ENCODE data around the gene AKR1E2. TPM values are rescaled to one million over a fixed set of nuclear protein-coding genes. Genes with fewer than 3 reads are reported as not detected.

The AKR1E2 gene
- total RNA-seq, 3 donors from 2014 or later (not counting 1 experiment from before 2014, with no cell fraction given) = 0.56 to 4.0 (median 3.7) TPM

DNA sequence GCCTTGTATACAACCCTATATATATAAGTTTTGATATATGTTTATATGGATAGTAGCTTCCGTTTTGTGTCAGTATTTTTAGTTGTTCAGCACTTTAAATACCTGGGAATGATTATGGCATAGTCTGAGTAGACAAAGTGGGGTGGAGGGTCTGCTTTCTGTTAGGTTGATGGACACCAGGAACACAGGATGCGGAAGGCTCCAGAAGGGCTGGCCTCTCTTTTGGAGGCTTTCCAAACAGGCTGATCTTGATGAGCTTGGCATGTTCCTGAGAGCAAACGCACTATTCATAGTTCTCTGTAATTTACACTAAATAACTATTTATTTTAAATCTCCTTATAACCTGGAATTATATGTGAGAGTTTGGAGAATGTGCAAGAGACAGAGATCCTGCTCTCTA lies 12.7 kb downstream of the AKR1E2 start:
- no peak for DNase-seq
- Histone ChIP-seq H3K27me3 (ENCODE audit: control insufficient read depth, insufficient read depth, low read length) (no peaks in the 10 kb centered on the region), H3K4me3 (ENCODE audit: low read length) (no peak overlapping the region), H3K36me3 (ENCODE audit: control insufficient read depth, insufficient read depth, low read length) (no peaks in the 10 kb centered on the region), H3K9me3 (ENCODE audit: control insufficient read depth, insufficient read depth, low read length) (no peaks in the 10 kb centered on the region), H3K4me1 (ENCODE audit: control insufficient read depth, insufficient read depth, low read length) (peaks cover 4% of the 10 kb centered on the region), H3K27ac (ENCODE audit: low read length) (no peak overlapping the region)
- Mint-ChIP-seq H3K27ac (no peak overlapping the region), H3K36me3 (no peaks in the 10 kb centered on the region), H3K9me3 (no peaks in the 10 kb centered on the region), H3K27me3 (ENCODE audit: low read depth in 2 of 2) (peaks cover 4 to 7% of the 10 kb centered on the region in 2 donors), H3K4me3 (no peak overlapping the region), H3K4me1 (no peaks in the 10 kb centered on the region)
- ATAC-seq = no peak
- TF ChIP-seq, protein P1, sequence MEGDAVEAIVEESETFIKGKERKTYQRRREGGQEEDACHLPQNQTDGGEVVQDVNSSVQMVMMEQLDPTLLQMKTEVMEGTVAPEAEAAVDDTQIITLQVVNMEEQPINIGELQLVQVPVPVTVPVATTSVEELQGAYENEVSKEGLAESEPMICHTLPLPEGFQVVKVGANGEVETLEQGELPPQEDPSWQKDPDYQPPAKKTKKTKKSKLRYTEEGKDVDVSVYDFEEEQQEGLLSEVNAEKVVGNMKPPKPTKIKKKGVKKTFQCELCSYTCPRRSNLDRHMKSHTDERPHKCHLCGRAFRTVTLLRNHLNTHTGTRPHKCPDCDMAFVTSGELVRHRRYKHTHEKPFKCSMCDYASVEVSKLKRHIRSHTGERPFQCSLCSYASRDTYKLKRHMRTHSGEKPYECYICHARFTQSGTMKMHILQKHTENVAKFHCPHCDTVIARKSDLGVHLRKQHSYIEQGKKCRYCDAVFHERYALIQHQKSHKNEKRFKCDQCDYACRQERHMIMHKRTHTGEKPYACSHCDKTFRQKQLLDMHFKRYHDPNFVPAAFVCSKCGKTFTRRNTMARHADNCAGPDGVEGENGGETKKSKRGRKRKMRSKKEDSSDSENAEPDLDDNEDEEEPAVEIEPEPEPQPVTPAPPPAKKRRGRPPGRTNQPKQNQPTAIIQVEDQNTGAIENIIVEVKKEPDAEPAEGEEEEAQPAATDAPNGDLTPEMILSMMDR (IDR thresholded peaks at IDR 0.05) = no peak
- intact Hi-C loops (cut with micrococcal nuclease) = no loop called here
- WGBS (ENCODE audit: insufficient coverage) = 92% methylated on average over 2 of the region's 3 CpGs

GRCh38 chr10:4839353-4839752 lies 13.3 kb downstream of the AKR1E2 start:
- ATAC-seq (no peak), DNase-seq (no peak)
- Mint-ChIP-seq H3K27ac (no peak overlapping the region), H3K36me3 (no peaks in the 10 kb centered on the region), H3K4me1 (no peaks in the 10 kb centered on the region), H3K9me3 (no peaks in the 10 kb centered on the region), H3K4me3 (no peak overlapping the region), H3K27me3 (ENCODE audit: low read depth in 2 of 2) (peaks cover 4 to 7% of the 10 kb centered on the region in 2 donors)
- 87% methylated on average over 4 of the region's 4 CpGs for WGBS (ENCODE audit: insufficient coverage)
- TF ChIP-seq, protein P1 (IDR thresholded peaks at IDR 0.05) = no peak
- H3K9me3 ChIP-seq (ENCODE audit: control insufficient read depth, insufficient read depth, low read length) = no peaks in the 10 kb centered on the region
- peaks cover 4% of the 10 kb centered on the region for H3K4me1 ChIP-seq (ENCODE audit: control insufficient read depth, insufficient read depth, low read length)
- H3K27ac ChIP-seq (ENCODE audit: low read length) = no peak overlapping the region
- no peaks in the 10 kb centered on the region for H3K27me3 ChIP-seq (ENCODE audit: control insufficient read depth, insufficient read depth, low read length)
- no peak overlapping the region for H3K4me3 ChIP-seq (ENCODE audit: low read length)
- no peaks in the 10 kb centered on the region for H3K36me3 ChIP-seq (ENCODE audit: control insufficient read depth, insufficient read depth, low read length)
- intact Hi-C loops (cut with micrococcal nuclease) = no loop called here

GRCh38 chr10:4840151-4840550 lies 14.1 kb downstream of the AKR1E2 start:
- Histone ChIP-seq H3K4me1 (ENCODE audit: control insufficient read depth, insufficient read depth, low read length) (peaks cover 4% of the 10 kb centered on the region), H3K27ac (ENCODE audit: low read length) (no peak overlapping the region), H3K9me3 (ENCODE audit: control insufficient read depth, insufficient read depth, low read length) (no peaks in the 10 kb centered on the region), H3K36me3 (ENCODE audit: control insufficient read depth, insufficient read depth, low read length) (no peaks in the 10 kb centered on the region), H3K4me3 (ENCODE audit: low read length) (no peak overlapping the region), H3K27me3 (ENCODE audit: control insufficient read depth, insufficient read depth, low read length) (no peaks in the 10 kb centered on the region)
- TF ChIP-seq, protein P1 (IDR thresholded peaks at IDR 0.05) = no peak
- Mint-ChIP-seq H3K27me3 (ENCODE audit: low read depth in 2 of 2) (peaks cover 4 to 7% of the 10 kb centered on the region in 2 donors), H3K4me1 (no peaks in the 10 kb centered on the region), H3K36me3 (no peaks in the 10 kb centered on the region), H3K4me3 (no peak overlapping the region), H3K9me3 (no peaks in the 10 kb centered on the region), H3K27ac (no peak overlapping the region)
- intact Hi-C loops (cut with micrococcal nuclease) = no loop called here
- ATAC-seq (no peak), DNase-seq (no peak)
- WGBS (ENCODE audit: insufficient coverage) = 98% methylated on average over 2 of the region's 2 CpGs

- WGBS (ENCODE audit: insufficient coverage) = 89% methylated on average over 16 of the region's 16 CpGs
- H3K27me3 ChIP-seq (ENCODE audit: control insufficient read depth, insufficient read depth, low read length) = no peaks in the 10 kb centered on the region
- TF ChIP-seq, protein P1 (IDR thresholded peaks at IDR 0.05) = no peak
Measured at GRCh38 chr10:4843525-4844180, 17.6 kb downstream of the AKR1E2 start.

More at GRCh38 chr10:4843525-4844180, 17.6 kb downstream of the AKR1E2 start:
- no peak overlapping the region for H3K27ac Mint-ChIP-seq
- ATAC-seq (no peak), DNase-seq (no peak)
- Histone ChIP-seq H3K36me3 (ENCODE audit: control insufficient read depth, insufficient read depth, low read length) (no peaks in the 10 kb centered on the region), H3K27ac (ENCODE audit: low read length) (no peak overlapping the region), H3K4me1 (ENCODE audit: control insufficient read depth, insufficient read depth, low read length) (no peaks in the 10 kb centered on the region), H3K9me3 (ENCODE audit: control insufficient read depth, insufficient read depth, low read length) (no peaks in the 10 kb centered on the region), H3K4me3 (ENCODE audit: low read length) (no peak overlapping the region)
- H3K27me3 Mint-ChIP-seq (ENCODE audit: low read depth in 2 of 2) = peaks cover 4 to 7% of the 10 kb centered on the region in 2 donors
- no peak overlapping the region for H3K4me3 Mint-ChIP-seq
- H3K36me3 Mint-ChIP-seq = no peaks in the 10 kb centered on the region
- H3K9me3 Mint-ChIP-seq = no peaks in the 10 kb centered on the region
- intact Hi-C loops (cut with micrococcal nuclease) = no loop called here
- H3K4me1 Mint-ChIP-seq = peaks cover 0 to 2% of the 10 kb centered on the region in 2 donors
